ENCODE data around the gene ZMIZ1.

Gene ZMIZ1

GRCh38 chr10:79361726-79362397, 293.1 kb downstream of the ZMIZ1 start:
- TF ChIP-seq CTCF (IDR thresholded peaks at IDR 0.05): no peak
- H3K27ac ChIP-seq: no peak overlapping the region

More at GRCh38 chr10:79361726-79362397, 293.1 kb downstream of the ZMIZ1 start:
- no peaks in the 10 kb centered on the region for H3K27me3 ChIP-seq
- H3K4me3 ChIP-seq (ENCODE audit: low read depth in 1 of 2, low read length in 1 of 2): no peak overlapping the region
- H3K9me3 ChIP-seq: no peaks in the 10 kb centered on the region
- H3K4me1 ChIP-seq (ENCODE audit: control insufficient read depth in 1 of 2, insufficient read depth in 1 of 2, low read depth in 1 of 2, low read length in 1 of 2): peaks cover 15 to 19% of the 10 kb centered on the region in 2 experiments
- H3K36me3 ChIP-seq: no peaks in the 10 kb centered on the region

All from neutrophil (primary cell).